Right lobe of liver (tissue), 4 donors: ENCODE results near the gene TACR1.

Source experiments
- POLR2A ChIP-seq: fragments of 450-650 bp; IDR thresholded peaks from one replicate; pipeline ENCODE4 v1.6.1; 2017; ENCODE audit warnings: antibody characterized with exemption, mild to moderate bottlenecking
- TF ChIP-seq, protein P1 (sequence below), 4 donors: fragments of 200-600 bp in 3 of 4; fragments of 450-650 bp in 1 of 4; IDR thresholded peaks; one replicate each; pipeline versions ENCODE4 v1.5.1 to v1.8.0; 2016 to 2022; ENCODE audit warnings: antibody characterized with exemption in 4 of 4, mild to moderate bottlenecking in 2 of 4
- donor health status: DM: no; HTN: no; CAD: no.
- donor health status: DM: no; HTN: no; CAD: no.
- donor health status: DM: no; HTN: yes; CAD: no.

DNA sequence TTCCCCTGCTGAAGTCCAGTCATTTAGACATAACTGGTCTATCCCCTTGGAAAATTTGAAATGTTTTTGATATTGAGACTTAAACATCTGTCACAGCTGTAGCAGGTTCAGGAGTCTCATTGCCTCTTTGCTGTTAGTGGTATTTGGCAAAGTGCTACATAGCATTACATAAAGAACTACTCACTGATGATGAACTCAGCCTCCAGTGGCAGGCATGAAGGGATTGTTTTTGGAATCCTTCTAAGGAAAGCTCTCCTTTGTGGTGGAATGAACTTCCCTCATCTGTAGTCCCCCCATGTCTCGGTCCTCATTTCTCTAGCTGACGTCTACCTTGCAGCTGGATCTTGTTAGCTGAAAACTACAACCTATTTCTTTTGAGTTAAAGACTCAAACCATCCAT, 111.6 kb downstream of the TACR1 start:
- TF ChIP-seq, protein P1, sequence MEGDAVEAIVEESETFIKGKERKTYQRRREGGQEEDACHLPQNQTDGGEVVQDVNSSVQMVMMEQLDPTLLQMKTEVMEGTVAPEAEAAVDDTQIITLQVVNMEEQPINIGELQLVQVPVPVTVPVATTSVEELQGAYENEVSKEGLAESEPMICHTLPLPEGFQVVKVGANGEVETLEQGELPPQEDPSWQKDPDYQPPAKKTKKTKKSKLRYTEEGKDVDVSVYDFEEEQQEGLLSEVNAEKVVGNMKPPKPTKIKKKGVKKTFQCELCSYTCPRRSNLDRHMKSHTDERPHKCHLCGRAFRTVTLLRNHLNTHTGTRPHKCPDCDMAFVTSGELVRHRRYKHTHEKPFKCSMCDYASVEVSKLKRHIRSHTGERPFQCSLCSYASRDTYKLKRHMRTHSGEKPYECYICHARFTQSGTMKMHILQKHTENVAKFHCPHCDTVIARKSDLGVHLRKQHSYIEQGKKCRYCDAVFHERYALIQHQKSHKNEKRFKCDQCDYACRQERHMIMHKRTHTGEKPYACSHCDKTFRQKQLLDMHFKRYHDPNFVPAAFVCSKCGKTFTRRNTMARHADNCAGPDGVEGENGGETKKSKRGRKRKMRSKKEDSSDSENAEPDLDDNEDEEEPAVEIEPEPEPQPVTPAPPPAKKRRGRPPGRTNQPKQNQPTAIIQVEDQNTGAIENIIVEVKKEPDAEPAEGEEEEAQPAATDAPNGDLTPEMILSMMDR (IDR thresholded peaks at IDR 0.05): no peak
- no peak for TF ChIP-seq POLR2A
